DMS114 treated with DMSO at 0.1 percent for 48 hours (cell line): ENCODE results near the gene NPLOC4.

Experiments
- DNase-seq: peaks from one replicate; lab custom pipeline; 2025; ENCODE audit not compliant: unreplicated experiment; lab: John Stamatoyannopoulos, UW

NPLOC4 gene

DNA sequence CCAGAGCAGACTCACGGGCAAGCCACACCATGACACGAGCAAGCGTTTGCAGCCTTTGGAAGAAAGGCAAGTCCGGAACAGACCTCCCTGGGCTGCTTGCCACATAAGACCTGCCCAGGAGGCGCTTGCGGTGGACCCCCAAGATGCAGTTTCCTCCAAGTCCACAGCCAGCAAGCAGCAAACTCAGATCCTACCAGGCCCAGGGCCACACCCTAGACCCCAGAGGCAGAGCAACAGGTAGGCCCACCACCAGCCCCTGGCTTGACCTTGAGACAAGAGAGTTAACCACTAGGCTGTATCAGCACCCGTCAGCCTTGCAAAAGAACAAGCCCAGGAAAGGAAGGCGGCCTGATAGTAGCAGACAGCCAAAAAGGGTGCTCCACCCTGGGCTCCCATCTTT lies 87.1 kb downstream of the NPLOC4 start:
- DNase-seq = no peak

DNA sequence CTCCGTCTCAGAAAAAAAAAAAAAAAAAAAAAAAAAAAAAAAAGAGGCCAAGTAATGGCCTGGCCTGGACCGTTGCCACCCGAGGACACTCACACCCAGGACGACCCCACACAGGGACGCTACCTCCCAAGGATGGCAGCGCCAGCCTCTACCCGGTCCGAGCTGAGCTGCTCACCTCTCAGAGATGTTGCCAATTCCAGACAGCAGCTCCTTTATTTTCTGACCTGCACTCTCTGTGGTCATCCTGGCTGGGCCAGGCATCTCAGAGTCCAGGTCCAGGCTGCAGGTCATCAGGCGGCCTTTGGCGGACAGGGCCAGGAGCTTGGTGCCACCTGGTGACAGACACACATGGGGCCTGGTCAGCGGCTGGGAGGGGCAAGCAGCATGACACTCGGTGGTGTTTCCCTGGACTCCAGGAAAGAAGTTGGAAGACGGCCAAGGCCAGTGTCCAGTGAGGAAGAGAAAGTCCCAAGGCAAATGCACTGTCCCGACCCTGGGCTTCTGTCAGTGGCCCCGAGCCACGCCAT lies 87.8 kb downstream of the NPLOC4 start:
- no peak for DNase-seq

DNA sequence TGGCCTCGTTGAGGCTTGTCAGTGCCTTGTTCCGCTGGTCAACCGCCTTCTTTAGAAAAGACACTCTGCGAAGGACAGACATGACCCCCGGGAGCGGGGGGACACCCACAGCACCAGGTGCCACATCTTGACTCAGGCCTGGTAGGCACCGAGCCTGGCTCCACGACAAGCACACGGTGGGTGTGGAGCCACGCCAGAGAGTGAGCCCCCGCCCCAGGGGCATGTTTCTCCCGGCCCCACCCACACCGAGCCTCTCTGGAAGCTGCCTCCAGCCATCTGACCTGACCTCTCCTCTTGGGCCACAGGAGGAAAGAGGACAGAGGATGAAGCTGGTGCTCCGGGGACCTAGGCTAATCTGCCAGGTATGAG lies 89.3 kb downstream of the NPLOC4 start:
- no peak for DNase-seq

DNA sequence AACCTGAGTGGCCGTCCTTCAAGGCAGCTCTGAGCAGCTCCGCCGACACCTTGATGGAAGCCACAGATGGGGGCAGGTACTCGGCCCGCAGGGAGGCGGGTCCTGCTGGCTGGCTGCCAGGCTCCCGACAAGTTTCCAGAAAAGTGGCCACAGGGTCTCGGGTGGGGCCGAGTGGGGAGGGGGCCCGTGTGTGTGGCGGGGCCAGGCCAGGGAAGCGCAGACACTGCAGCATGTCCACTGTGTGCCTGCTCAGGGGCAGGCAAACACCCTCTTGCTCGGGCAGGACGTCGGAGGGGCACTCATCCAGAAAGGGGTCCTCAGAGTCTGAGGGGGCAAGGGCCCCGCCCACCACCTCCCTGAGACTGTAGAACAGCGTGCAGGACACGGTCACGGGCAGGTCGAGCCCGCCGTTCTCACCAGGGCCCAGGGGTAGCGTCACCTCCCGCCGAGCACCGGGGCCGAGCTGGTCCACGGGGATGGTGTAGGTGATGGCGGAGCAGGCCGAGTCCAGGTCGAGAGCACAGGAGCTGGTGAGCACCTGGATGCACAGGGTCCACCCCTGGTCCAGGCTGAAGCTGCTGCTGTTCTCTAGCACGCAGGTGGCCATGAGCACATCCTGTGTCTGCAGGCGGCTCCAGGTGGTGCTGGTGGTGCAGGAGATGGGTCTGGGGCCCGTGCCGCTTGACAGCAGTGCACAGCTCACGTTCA lies 89.9 kb downstream of the NPLOC4 start:
- DNase-seq = no peak

DNA sequence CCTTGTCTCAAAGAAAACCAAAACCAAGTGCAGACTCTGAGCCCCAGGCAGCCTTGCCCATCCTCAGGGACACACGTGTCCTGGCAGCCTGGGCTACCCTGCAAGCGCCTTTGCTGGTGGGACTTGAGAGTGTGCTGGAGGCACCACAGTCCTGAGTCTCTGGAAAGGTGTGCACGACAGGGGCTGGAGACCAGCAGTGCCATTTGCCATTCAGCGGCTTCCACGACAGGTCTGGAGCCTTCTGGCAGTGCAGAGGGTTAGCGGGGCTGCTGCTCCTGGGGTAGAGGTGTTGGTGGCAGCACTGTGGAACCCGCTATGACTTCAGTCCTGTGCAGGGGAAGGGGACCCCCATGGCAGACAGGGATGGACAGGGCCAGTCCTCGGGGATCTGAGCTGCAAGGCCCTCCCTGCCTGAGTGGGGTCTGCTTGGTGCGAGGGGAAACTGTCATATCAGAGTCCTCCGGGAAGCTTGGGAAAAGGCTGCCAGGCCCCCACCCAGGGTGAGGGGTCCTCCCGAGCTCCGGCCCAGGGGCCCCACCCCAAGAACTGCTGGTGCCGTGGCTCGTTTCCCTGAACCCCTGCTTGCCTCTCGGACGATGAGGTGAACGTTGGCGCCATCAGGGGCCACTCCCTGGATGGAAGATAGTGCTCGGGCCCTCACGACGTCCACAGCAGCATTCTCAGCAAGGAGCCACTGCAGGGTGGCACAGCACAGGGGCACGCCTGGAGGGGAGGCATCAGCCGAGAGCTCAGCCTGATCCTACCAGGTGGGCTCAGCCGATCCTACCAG lies 91.6 kb downstream of the NPLOC4 start:
- no peak for DNase-seq

DNA sequence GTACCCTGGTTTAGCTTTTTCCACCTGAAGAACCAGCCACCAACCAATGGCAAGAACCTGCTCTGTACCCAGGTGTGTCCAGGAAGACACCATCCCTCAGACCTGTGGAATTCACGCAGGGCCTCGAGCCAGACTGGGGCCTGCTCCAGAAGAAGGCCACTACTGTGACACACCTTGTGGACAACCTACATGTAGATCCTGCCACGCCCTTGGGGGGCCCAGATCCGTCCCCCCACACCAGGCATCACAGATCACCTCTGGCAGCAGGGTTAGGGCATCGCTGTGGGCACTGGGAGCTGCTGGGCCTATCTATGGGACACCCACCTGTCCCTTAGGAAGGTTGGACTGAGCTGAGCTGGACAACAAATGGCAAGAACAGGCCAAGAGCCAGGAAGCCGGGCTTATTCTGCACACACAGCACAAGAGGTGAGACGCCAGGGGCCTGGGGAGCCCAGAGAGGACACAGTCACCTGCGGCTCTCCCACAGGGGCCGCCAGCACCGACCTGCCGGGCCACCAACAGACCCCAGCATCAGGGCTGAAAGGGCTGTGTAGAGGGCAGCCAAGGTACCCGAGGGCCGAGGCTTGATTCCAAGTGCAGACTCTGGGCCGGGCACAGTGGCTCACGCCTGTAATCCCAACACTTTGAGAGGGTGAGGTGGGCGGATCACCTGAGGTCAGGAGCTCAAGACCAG lies 92.5 kb downstream of the NPLOC4 start:
- DNase-seq = no peak

DNA sequence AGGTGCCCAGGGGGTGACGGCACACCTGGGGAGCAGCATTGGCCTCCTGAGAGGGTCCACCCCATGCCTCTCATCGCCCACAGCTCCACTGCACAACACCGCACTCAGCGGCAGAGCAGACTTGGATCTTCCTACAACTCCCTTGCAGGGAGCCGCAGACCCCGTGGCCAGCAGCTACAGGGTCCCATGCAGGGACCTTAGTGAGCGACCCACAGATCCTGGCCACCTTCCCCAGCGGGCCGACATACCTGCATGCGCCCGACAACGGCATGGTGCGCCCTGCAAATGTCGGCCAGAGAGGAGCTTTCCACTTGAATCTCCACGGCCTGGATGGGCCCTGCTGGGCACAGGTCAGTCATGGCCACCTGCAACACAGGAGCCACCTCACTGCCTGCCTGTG lies 93.2 kb downstream of the NPLOC4 start:
- DNase-seq = no peak

DNA sequence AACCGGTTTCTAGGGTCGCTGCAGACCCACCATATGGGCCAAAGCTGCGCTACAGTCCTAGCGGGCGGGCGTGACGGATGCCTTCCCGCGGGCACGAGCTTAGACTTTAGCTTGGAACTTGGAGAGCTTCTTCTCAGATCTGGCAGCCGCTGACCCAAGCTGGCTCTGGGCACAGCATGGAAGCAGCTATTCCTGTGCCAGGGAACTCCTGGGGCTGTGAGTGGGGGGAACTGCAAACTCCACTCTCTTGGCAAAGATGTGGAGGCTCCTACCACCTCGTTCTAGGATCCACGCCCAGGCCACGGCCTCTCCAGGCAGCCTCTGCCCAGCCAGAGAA lies 93.6 kb downstream of the NPLOC4 start:
- DNase-seq = no peak

DNA sequence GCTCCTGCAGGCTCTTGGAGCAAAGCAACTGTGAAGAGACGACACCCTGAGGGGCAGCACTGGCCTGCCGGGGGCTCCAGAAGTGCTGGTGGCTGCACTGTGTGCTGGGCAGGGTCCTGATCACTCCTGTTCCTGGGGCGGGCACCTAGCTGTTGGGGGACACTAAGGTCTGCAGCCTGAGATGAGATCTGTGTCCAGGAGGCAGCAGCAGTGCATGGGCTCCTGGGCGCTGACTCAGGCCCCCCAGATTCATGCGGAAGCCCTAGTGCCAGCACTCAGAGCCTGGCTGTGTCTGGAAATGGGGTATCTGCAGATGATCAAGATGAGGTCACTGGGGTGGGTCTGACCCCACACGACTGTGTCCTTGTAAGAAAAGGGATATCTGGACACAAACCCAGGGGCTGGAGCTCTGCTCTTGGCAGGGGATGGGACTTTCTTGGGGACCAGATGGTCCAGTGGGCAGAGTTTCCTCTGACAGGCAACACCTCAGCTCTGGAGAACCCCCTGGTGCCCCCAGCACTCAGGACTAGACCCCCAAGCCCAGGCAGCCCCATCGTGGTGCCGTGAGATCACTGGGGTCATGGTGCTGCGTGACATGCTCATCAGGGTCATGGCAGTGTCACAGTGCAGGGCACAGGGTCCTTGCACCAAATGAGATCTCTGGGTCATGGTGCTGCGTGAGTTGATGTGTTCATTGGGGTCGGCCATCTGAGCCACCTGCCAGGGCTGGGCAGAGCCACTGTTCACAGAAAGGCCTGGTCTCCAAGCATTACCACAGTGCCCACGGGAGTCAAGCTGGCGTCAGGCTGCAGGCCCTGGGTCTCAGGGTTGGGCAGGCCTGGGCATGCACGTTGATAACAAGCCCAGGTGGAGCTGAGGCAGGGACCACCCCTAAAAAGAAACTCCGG lies 94.2 kb downstream of the NPLOC4 start:
- no peak for DNase-seq

DNA sequence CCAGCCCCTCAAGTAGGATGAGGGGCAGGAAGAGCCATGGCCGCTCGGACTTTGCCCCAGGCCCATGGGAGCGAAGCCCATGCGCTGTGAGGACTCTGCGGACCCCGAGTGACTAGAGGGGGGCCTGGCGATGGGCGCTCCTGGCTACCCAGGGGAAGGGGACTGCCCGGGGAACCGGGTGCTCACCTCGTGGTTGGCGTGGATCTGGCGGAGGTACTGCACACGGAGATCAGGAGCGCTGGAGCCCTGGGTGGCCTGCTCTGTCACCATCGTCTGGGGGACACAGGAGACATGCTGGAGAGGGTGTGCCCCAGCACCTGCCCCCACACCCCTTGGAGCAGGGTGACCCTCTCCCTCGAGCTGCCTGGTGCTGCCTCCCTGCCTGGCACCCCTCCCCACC lies 95.8 kb downstream of the NPLOC4 start:
- DNase-seq = no peak

DNA sequence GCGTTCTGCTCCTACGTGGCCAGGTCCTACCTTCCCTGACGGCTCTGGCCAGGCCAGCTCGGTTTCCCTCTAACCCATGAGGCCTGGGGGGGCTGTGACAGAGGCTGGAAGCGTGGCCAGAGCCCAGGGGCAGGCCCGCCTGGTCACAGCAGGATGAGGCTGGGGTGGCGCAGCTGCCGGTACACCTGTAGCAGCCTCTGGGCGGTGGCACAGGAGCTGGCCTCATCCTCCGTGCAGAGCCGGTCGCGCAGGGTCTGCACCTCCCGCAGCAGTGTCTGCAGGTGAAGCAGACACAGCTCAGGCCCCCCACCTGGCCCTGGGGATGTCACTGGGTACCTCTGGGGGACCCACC lies 96.3 kb downstream of the NPLOC4 start:
- DNase-seq = no peak

DNA sequence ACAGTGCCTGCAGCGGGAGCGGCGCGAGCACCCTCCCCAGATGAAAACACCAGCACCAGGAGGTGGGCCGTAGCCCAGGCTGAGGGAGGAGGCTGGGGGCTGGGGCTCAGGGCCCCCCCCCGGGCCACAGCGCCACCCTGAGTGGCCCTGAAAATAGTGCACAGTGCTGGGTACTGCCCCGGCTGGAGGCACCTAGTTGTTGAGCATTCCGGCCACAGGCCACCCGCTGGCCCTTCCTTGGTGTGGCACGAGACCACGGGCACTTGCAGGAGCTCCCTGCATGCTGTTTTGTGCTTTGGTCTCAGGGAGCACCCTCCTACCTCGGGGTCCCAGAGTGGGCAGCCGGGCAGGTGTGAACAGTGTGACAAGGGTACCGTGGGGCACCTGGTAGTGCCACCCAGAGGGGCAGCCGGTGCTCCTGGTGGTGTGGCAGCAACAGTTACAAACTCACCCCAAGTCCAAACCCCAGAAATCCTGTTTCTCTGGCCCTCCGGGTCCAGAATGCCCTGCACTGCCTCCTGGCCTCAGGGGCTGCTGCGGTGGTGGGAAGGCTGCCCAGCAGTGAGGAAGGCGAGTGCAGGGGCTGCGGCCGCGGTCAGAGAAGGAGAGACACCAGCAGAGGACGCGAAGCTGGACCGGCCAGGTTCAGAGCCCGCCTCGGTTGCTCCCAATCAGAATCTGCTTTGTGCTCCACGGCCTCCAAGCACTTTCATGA lies 96.8 kb downstream of the NPLOC4 start:
- no peak for DNase-seq

DNA sequence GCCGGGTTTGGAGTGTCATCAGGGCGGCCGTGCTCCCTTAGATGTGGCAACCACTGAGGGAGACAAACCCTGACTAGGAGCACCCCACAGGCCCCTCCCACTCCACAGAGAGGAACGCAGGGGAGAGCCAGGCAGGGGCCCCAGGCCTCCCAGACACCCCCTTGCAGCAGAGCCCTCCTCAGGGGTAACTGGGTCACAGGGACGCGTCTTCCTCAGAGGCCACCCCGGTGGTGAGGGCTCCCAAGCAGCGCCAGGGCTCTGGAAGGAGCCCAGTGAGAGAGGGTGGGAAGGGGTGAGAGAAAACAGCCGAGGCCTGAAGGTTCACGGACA lies 97.4 kb downstream of the NPLOC4 start:
- DNase-seq = no peak

DNA sequence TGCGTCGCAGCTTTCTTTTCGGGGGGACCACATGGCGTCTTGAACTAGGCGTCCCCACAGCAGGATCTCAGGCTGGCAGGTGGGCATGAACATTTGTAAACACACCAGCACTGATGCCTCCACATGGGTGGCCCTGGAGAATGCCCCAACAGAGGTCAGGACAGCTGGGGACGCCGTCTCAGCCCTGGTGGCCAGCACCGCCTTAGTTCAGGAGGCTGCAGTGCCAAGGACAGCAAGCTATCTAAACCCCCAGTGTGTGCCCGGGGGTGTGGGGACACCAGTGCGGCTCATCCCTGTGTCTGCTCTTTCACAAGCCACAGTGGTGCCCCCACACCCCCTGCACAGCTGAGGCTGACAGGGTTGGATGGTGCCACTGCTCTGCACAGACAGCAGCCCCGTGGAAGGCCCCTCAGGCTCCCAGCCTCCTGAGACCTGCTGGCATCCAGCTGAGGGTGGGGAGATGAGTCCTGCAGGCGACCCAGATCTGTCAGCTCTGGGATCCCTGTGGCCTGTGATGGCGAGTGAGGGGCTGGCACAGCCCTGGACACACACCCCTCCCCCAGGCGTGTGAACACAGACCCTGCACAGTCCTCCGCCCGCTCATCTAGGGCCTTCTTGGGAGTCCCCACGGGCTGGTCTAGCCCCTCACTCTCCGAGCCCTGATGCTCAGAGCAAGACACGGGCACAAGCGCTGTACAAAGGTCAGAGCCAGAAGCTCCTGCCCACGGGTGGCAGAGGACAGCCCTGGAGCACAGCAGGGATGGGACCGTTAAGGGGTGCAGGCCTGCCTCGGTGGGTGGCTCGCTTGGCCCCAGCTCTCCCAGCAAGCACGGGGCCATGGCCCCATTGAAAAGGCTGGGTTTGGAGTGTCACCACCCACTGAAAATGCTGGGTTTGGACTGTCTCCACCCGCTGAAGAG lies 98.0 kb downstream of the NPLOC4 start:
- DNase-seq = no peak

DNA sequence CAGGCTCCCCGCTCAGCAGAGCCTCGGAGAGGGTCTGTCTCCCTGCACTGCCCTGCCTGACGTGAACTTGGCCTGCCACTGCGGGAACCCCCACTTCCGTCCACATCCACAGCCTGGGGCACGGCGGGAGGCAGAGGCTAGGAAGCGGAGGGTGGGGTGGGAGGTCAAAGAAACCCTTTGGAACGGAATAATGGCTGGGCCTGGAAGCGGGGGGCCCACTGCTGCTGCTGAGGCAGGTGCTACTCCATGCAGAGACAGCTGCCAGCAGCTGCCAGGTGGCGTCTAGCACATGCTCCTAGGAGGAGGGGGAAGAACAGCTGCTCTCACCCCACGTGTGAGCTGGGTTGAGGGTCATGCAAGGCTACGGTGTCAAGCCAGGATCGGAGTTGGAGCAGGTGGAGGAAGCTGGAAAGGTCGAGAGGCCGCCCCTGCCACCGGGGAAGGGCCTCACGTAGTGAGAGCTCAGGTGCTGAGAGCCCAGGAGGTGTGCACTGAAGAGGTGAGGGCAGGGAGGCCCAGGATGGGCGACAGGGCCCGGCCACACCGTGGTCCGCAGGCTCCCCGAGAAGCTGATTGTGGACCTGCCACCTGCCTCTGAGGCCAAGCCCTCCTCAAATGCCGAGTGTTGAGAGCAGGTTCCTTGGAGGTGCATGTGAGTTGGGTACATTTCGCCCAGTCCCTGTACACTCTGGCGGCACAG lies 98.9 kb downstream of the NPLOC4 start:
- no peak for DNase-seq

DNA sequence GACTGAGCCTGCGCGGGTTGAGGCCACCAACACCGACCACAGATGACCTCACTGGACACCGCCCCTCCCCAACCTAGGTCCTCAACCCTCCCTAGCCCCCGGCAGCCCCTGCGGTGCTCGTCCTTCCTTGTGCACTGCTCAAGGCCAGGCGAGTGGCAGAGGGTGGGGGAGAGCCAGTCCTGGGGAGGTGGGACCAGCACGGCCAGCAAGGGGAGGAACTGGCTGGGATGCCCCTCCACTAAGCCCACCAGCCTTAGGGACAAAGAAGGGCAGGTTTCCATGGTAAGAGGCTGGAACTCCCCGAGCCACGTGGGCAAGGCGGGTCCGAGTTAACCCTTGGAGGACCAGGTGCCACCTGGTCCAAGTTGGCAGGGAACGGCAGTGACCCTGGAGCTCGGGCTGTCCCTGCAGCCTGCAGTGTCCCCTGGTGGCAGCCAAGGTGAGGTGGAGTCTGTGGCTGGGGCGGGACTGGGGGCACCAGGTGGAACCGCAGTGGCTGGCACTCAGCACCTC lies 99.5 kb downstream of the NPLOC4 start:
- no peak for DNase-seq

DNA sequence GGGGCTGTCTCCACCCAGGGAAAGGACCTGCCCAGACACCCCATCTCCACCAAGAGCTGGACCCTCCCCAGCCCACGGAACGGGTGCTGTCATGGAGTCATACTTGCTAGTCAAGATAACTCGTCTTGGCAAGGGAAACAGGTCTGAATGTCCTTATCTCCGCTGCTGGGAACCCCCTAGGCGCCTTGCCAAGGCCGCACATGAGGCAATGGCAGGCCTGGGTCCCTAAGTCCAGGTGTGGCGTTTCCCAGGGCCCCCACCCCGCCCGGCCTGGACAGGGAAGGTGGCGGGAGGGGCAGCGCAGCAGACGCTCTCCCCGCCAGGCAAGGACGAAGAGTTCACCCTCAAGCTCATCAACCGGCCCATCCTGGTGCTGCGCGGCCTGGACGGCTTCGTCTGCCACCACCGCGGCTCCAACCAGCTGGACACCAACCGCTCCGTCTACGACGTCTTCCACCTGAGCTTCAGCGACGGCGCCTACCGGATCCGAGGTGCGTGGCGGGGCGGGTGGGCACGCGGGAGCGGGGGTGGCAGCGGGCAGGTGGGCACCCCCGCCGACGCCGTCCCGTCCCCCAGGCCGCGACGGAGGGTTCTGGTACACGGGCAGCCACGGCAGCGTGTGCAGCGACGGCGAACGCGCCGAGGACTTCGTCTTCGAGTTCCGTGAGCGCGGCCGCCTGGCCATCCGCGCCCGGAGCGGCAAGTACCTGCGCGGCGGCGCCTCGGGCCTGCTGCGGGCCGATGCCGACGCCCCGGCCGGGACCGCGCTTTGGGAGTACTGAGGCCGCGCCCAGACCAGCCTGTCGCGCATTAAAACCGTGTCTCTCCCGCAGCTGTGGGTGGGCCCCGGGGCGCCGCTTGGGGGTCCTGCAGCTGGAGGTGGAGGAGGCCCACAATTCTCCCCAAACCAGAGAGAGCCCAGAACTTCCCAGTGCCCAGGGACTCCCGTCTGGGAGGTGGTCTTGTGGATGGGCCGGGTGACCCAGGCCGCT lies 100.3 kb downstream of the NPLOC4 start:
- no peak for DNase-seq
